HG02623 (cell line): Measurements from ENCODE around the gene ATE1.

Experiments
- ATAC-seq: cut with Tn5 transposase; IDR thresholded peaks from one replicate; pipeline ENCODE4 v1.9.1; 2021; ENCODE audit warnings: moderate library complexity; ENCODE audit not compliant: unreplicated experiment

Gene ATE1

GRCh38 chr10:121747163-121747775, 180.6 kb downstream of the ATE1 start:
- ATAC-seq, result no peak

DNA sequence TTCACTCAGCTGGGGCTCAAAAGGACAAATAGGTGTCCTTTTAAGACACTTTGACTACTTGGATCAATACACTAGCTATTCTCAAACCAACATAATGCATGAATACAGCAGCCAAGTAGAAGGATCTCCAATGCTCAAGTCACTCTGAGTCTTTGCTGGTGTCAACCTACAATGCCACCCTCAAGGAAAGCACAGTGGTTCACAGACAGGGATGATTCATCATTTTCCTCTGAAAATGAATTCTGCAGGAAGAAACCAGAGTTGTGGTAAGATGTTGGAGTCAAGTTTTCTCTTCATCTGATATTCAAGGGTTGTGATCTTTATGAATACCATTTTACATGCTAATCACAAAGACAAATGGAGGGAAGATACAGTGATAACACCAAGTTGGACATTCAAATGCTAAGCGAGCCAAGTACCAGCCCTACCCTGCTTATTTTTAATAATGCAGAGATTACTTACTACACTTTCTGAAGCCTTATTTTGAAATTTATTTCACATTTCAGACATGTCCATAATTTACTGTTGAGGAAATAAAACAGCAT, 186.5 kb downstream of the ATE1 start:
- ATAC-seq, result no peak

- no peak for ATAC-seq
These were observed 187.8 kb downstream of the ATE1 start for GRCh38 chr10:121740069-121740468.

DNA sequence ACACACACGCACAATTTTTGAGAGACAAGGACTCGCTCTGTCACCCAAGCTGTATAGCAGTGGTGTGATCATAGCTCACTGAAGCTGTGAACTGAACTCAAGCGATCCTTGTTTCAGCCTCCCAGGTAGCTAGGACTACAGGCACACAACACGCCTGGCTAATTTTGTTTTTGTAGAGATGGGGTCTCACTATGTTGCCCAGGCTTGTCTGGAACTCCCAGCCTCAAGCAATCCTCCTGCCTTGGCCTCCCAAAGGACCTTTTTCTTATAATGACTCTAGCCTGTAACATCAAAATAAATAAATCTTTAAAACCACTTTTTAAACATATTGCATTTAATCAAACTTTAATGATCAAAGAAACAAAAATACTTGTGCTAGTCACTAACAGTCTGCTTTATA, 188.7 kb downstream of the ATE1 start:
- ATAC-seq, result no peak

- no peak for ATAC-seq
These were observed 191.3 kb downstream of the ATE1 start for GRCh38 chr10:121736315-121737130.

GRCh38 chr10:121735263-121735662, 192.6 kb downstream of the ATE1 start:
- no peak for ATAC-seq

DNA sequence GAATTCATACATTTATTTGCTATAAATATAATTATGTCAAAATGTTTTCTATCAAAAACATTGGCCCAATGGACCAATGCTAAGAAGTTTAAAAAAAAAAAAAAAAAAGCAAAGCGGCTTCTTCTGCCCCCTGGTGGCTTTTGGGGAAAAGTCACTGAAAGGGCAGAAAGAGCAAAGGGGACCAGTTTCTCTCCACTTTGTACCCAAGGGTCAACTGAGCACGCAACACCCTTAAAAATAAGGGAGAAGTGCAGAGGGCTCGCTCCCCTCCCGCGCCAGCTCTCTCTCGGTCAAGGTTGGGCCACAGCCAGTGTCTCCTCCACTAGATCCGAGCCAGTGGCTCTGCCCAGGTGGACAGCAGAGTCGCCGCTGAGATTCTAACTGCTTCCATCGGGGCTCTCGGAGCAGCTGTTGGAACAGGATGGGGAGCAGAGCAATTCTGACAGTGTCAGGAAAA, 193.2 kb downstream of the ATE1 start:
- ATAC-seq, result no peak

GRCh38 chr10:121732656-121733445, 195.0 kb downstream of the ATE1 start:
- ATAC-seq, result no peak

DNA sequence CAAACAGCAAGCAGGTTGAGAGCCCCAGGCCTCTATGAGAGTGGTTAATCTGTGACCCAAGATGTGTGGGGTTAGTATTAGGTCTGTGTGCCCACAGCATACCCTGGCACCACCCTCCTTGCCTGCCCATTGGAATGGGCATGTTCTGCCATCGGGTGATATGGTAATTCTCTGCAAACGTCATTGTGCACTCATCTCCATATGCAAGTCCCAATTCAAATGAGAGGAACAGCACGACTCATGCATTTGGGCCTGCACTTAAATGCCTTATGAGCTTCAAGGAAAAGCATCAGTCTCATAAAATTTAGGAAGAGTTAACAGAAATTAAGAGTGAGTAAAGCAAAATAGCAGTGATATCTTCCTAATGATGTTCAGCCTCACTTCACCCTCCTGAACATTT, 195.7 kb downstream of the ATE1 start:
- no peak for ATAC-seq

- no peak for ATAC-seq
These were observed 203.5 kb downstream of the ATE1 start for GRCh38 chr10:121724282-121724681.

GRCh38 chr10:121722665-121723064, 205.2 kb downstream of the ATE1 start:
- no peak for ATAC-seq

DNA sequence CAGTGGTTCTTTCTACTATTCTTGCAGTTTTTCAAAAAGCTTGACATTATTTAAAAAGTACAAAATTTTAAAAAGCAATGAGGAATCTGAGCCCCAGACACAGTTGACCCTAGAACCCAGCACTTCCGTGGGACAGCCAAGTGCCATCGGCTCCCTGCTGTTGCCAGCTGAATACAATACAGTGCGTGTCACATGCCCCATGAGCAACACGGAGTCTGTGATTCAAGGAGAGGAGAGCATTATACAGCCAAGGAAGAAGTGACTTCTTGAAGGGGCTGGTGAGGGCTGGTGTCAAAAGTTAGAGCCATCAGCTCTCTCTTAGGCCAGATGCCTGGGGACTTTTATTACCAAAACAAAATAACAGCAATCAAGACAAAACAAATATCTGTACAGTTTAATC, 206.6 kb downstream of the ATE1 start:
- ATAC-seq, result no peak

DNA sequence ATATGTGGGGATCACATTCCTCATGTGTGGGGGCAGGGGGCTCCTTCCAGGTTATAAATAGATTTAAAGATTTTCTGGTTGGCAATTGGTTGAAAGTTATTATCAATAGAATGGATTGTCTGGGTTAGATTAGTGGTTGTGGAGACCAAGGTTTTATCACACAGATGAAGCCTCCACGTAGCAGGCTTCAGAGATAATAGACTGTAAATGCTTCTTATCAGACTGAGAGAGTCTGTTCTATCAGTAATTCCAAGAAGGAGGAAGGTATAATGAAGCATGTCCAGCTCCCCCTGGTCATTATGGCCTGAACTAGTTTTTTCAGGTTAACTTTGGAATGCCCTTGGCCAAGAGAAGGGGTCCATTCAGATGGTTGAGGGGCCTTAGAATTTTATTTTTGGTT, 211.9 kb downstream of the ATE1 start:
- ATAC-seq, result no peak

GRCh38 chr10:121715076-121715475, 212.8 kb downstream of the ATE1 start:
- ATAC-seq, result no peak

GRCh38 chr10:121713486-121713885, 214.3 kb downstream of the ATE1 start:
- ATAC-seq, result no peak

DNA sequence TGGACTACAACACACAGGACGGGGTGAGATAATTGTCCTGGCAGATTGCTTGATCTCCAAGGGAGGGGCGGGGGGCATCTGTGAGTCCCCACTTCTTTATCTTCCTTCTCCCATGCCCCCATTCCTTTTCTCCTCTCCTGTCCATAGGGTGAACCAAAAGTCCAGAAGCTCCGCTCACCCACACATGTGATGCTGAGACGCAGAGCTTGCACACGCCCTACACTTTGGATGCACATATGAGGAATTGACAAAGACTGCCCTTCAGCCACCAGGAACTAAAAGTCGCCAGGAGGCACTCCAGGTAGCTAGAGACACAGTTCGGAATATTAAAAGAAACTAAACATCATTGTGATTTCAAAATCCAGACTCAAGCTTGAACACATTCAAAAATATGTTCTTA, 216.9 kb downstream of the ATE1 start:
- no peak for ATAC-seq

DNA sequence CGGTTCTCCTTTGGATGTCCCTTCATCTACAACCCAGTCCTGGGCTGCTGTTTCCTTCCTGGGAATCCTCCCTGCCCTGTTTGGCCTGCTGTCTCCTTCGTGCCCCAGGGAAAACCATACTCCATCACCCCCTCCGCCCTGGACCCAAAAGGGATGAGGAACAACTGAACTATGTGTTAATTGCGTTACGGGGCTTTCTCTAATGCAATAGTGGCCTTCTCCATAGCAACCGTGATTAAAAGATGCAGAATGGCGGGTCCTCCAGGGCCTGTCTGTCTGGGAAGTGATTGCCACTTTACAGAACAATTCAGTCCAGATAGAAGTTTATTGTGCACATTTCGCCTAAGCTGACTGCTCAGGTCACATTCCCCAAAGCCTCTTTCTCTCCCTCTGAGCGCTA, 217.6 kb downstream of the ATE1 start:
- no peak for ATAC-seq

DNA sequence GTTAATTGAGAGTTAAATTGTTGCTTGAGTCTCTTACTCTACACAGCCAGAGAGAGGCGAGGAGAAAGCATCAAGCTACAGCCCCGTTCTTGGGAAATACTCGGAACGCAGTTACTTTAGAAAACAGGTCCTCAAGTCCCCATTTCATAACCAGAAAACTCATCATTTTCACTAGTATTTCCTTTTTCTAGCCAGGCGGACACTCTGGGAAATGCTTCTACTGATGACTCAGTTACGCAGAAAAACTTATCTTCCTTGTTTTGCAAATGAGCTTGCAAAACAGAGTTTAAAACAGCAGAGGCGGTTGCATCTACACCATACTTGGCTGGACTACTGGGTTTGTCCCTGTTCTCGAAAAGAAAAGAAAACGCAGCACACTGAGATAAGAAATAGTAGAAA, 218.2 kb downstream of the ATE1 start:
- ATAC-seq, result no peak

- no peak for ATAC-seq
These were observed 218.8 kb downstream of the ATE1 start for GRCh38 chr10:121708728-121709674.
